Measurements from ENCODE around the gene GTF2H4.

The GTF2H4 gene

DNA sequence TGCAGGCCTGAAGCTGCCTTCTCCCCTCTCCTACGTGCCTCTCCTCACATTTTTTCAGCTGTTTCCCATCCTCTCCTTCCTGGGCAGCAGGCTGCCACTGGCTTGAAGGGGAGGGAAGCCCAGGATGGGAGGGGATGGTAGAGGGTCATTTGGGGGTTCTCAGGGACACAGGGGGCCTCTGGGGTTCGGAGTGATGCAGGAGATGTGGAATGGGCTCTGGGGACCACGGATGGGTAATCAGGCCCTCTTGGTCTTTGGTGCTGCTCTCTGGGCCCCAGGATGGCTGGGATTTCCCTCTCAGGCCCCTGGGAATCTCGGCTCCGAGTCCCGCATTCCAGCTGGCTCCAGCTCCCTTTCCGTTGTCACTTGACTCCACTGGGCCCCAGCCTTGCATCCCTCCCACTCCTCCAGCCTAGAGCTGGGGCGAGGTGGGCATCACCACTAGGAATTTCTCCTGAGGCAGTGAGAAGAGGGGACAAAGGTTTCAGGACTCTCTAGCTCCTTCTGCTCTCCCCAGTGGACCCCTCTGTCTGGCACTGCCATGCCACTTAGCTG is 25.7 kb upstream of the GTF2H4 start:
- Histone ChIP-seq H3K9me2 (replicated peaks; ENCODE audit: low read depth, low read length) (no peaks in the 10 kb centered on the region), H3K79me2 (ENCODE audit: insufficient read depth, low read length) (no peaks in the 10 kb centered on the region), H3K4me2 (ENCODE audit: low read depth, low read length, poor library complexity, severe bottlenecking) (no peak overlapping the region), H4K20me1 (ENCODE audit: insufficient read depth, low read length, poor library complexity, severe bottlenecking) (no peaks in the 10 kb centered on the region), H3K9me3 (ENCODE audit: insufficient read depth, low read depth, low read length) (no peaks in the 10 kb centered on the region), H3K9ac (ENCODE audit: low read depth, low read length, poor library complexity, severe bottlenecking) (no peak overlapping the region), H3F3A (ENCODE audit: low read depth) (no peaks in the 10 kb centered on the region), H3K36me3 (ENCODE audit: insufficient read depth, low read length) (no peaks in the 10 kb centered on the region), H3K4me1 (ENCODE audit: insufficient read depth, low read length, poor library complexity, severe bottlenecking) (peaks cover 4% of the 10 kb centered on the region), H2AFZ (ENCODE audit: low read length) (no peak overlapping the region), H3K27me3 (ENCODE audit: insufficient read depth, low read length, poor library complexity, severe bottlenecking) (peaks cover 14% of the 10 kb centered on the region), H3K4me3 (ENCODE audit: low read length, poor library complexity, severe bottlenecking) (no peak overlapping the region)
- TF ChIP-seq EZH2phosphoT487 (IDR thresholded peaks at IDR 0.05; ENCODE audit: borderline replicate concordance), result no peak
- TF ChIP-seq CTCF (conservative IDR thresholded peaks at IDR 0.05; ENCODE audit: low read length), result no peak

DNA sequence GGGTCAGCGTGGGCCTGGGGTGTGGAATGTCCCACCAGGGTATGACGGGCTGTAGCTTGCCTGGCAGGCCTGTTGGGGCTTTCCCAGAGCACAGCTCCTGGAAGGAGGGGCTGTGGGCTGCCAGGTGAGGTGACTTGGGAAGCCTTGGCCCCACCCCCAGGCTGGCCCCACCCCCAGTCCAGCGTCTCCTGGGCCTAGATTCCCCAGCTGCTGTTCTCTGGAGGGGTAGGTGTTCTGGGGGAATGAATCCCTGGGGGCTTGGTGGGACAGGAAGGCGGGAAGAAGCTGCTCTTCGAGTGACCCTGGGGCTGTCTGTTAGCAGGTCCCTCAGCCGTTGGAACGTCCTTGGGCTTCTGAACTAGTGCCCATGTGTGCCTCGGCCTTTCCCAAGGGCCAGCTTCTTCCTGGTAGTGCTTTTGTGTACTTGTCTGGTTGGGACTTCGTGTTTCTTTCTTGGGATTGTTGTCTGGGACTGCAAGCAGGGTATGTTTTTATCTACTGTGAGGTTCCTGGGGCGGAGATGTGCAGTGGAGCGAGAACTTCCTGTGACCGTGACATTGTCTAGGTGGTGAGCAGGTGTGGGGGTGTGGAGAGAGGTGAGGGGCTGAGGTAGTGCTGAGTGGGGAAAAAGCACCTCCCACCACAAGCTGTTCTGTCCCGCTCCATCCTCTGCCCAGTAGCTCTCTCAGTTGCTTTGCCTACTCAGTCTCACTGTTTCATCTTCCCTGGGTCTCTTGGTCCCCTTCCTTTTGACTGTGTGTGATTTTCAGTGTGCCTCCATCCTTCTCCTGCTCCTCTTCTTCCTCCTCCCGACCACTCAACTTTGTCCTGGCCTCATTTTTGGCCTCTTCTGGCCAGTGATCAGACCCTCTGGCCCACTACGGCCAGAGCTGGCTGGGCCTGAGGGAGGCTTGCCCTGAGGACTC is 25.0 kb upstream of the GTF2H4 start:
- Histone ChIP-seq H3K4me3 (ENCODE audit: low read length, poor library complexity, severe bottlenecking) (no peak overlapping the region), H3K9me2 (replicated peaks; ENCODE audit: low read depth, low read length) (no peaks in the 10 kb centered on the region), H3K4me2 (ENCODE audit: low read depth, low read length, poor library complexity, severe bottlenecking) (no peak overlapping the region), H3K4me1 (ENCODE audit: insufficient read depth, low read length, poor library complexity, severe bottlenecking) (no peaks in the 10 kb centered on the region), H4K20me1 (ENCODE audit: insufficient read depth, low read length, poor library complexity, severe bottlenecking) (no peaks in the 10 kb centered on the region), H3K9me3 (ENCODE audit: insufficient read depth, low read depth, low read length) (no peaks in the 10 kb centered on the region), H2AFZ (ENCODE audit: low read length) (no peak overlapping the region), H3F3A (ENCODE audit: low read depth) (no peaks in the 10 kb centered on the region), H3K27me3 (ENCODE audit: insufficient read depth, low read length, poor library complexity, severe bottlenecking) (peaks cover 14% of the 10 kb centered on the region), H3K9ac (ENCODE audit: low read depth, low read length, poor library complexity, severe bottlenecking) (no peak overlapping the region), H3K36me3 (ENCODE audit: insufficient read depth, low read length) (no peaks in the 10 kb centered on the region), H3K79me2 (ENCODE audit: insufficient read depth, low read length) (no peaks in the 10 kb centered on the region)
- no peak for TF ChIP-seq CTCF (conservative IDR thresholded peaks at IDR 0.05; ENCODE audit: low read length)
- TF ChIP-seq EZH2phosphoT487 (IDR thresholded peaks at IDR 0.05; ENCODE audit: borderline replicate concordance), result no peak

- Histone ChIP-seq H3K4me3 (ENCODE audit: low read length, poor library complexity, severe bottlenecking) (peak within 1 kb of the TSS; percentile 68), H3F3A (ENCODE audit: low read depth) (no peaks in the 10 kb centered on the region), H3K4me2 (ENCODE audit: low read depth, low read length, poor library complexity, severe bottlenecking) (peak within 1 kb of the TSS; percentile 85), H3K9ac (ENCODE audit: low read depth, low read length, poor library complexity, severe bottlenecking) (peak within 1 kb of the TSS; percentile 54), H2AFZ (ENCODE audit: low read length) (peak within 1 kb of the TSS; percentile 86), H3K27me3 (ENCODE audit: insufficient read depth, low read length, poor library complexity, severe bottlenecking) (peaks cover 14% of the 10 kb centered on the region), H3K79me2 (ENCODE audit: insufficient read depth, low read length) (no peaks in the 10 kb centered on the region), H3K9me2 (replicated peaks; ENCODE audit: low read depth, low read length) (no peaks in the 10 kb centered on the region), H3K9me3 (ENCODE audit: insufficient read depth, low read depth, low read length) (no peaks in the 10 kb centered on the region), H3K4me1 (ENCODE audit: insufficient read depth, low read length, poor library complexity, severe bottlenecking) (no peaks in the 10 kb centered on the region), H3K36me3 (ENCODE audit: insufficient read depth, low read length) (no peaks in the 10 kb centered on the region), H4K20me1 (ENCODE audit: insufficient read depth, low read length, poor library complexity, severe bottlenecking) (no peaks in the 10 kb centered on the region)
- no peak for TF ChIP-seq CTCF (conservative IDR thresholded peaks at IDR 0.05; ENCODE audit: low read length)
- TF ChIP-seq EZH2phosphoT487 (IDR thresholded peaks at IDR 0.05; ENCODE audit: borderline replicate concordance), result no peak
These were observed 24.1 kb upstream of the GTF2H4 start, which contains the start of gene DDR1 for GRCh38 chr6:30883685-30884520. TSS of gene DDR1 (plus strand) at chr6:30884519. CDS start at chr6:30888730, 4,211 bp downstream.

Measured in Loucy (cell line).